Skin epidermis (tissue), 12 donors: ENCODE measurements around the gene STAT6.
"Not testable (repeated sequence)": the region's sequence is repeated elsewhere in the genome, so short reads cannot be mapped to it uniquely, and the experiment has no call there.

Experiments used
- H3K27ac ChIP-seq, 21 experiments: fragments of 200-600 bp; sonication (generic) in 11 of 21; one replicate each; pipeline ENCODE4 v1.5.0; 2020; ENCODE audit warnings: mild to moderate bottlenecking in 3 of 21, inconsistent platforms in 2 of 21, moderate library complexity in 2 of 21
- H3K4me3 ChIP-seq, 7 experiments: fragments of 200-600 bp; sonication (generic) in 2 of 7; one replicate each; pipeline ENCODE4 v1.5.0; 2020; ENCODE audit warnings: inconsistent platforms in 2 of 7, mild to moderate bottlenecking in 2 of 7, moderate library complexity in 1 of 7

STAT6 gene

GRCh38 chr12:57130941-57131340, 19.8 kb upstream of the STAT6 start:
- Histone ChIP-seq H3K4me3 (peak overlapping the region in 4 of 7 experiments; percentile 25 to 82 (median 54)), H3K27ac (peak overlapping the region in 17 of 21 experiments; percentile 16 to 97 (median 89))

GRCh38 chr12:57129889-57130288, 18.7 kb upstream of the STAT6 start:
- peak overlapping the region; percentile 46 to 82 (median 62) for H3K4me3 ChIP-seq
- H3K27ac ChIP-seq, result peak overlapping the region in 20 of 21 experiments; percentile 17 to 97 (median 92)

GRCh38 chr12:57129321-57129842, 18.2 kb upstream of the STAT6 start:
- Histone ChIP-seq H3K27ac (peak overlapping the region; percentile 17 to 97 (median 92)), H3K4me3 (peak overlapping the region; percentile 46 to 82 (median 62))

- Histone ChIP-seq H3K4me3 (peak overlapping the region; percentile 46 to 82 (median 62)), H3K27ac (peak overlapping the region; percentile 17 to 97 (median 92))
Measured at GRCh38 chr12:57128519-57129247, 17.5 kb upstream of the STAT6 start.

GRCh38 chr12:57127726-57128518, 16.8 kb upstream of the STAT6 start, which contains the start of gene LRP1:
LRP1 (plus strand) TSS chr12:57128483; CDS start chr12:57128965, 482 bp downstream.
- H3K27ac ChIP-seq, result peak within 1 kb of the TSS; percentile 69 to 97 (median 92)
- peak within 1 kb of the TSS; percentile 46 to 82 (median 62) for H3K4me3 ChIP-seq

GRCh38 chr12:57127101-57127725, 16.1 kb upstream of the STAT6 start:
- Histone ChIP-seq H3K4me3 (peak overlapping the region; percentile 46 to 82 (median 62)), H3K27ac (peak overlapping the region; percentile 69 to 97 (median 92))

GRCh38 chr12:57126561-57126960, 15.4 kb upstream of the STAT6 start:
- Histone ChIP-seq H3K27ac (peak overlapping the region in 17 of 21 experiments; percentile 82 to 97 (median 93)), H3K4me3 (no peak overlapping the region)

GRCh38 chr12:57126061-57126460, 14.9 kb upstream of the STAT6 start:
- Histone ChIP-seq H3K27ac (peak overlapping the region in 3 of 21 experiments; percentile 92 to 95 (median 93)), H3K4me3 (no peak overlapping the region)

- H3K4me3 ChIP-seq, result no peak overlapping the region
- no peak overlapping the region for H3K27ac ChIP-seq
Measured at GRCh38 chr12:57124261-57124877, 13.2 kb upstream of the STAT6 start.

- Histone ChIP-seq H3K4me3 (no peak overlapping the region), H3K27ac (no peak overlapping the region)
Measured at GRCh38 chr12:57123813-57124212, 12.7 kb upstream of the STAT6 start.

GRCh38 chr12:57120718-57121117, 9.6 kb upstream of the STAT6 start:
- not testable (repeated sequence) for H3K27ac ChIP-seq

GRCh38 chr12:57119294-57120085, 8.3 kb upstream of the STAT6 start:
- peak overlapping the region in 6 of 21 experiments; percentile 6 to 73 (median 36) for H3K27ac ChIP-seq
- no peak overlapping the region for H3K4me3 ChIP-seq

More at GRCh38 chr12:57120718-57121117, 9.6 kb upstream of the STAT6 start:
- not testable (repeated sequence) for H3K4me3 ChIP-seq

GRCh38 chr12:57118711-57119271, 7.6 kb upstream of the STAT6 start:
- peak overlapping the region in 8 of 21 experiments; percentile 6 to 73 (median 26) for H3K27ac ChIP-seq
- H3K4me3 ChIP-seq, result no peak overlapping the region

GRCh38 chr12:57116580-57117281, 5.6 kb upstream of the STAT6 start:
- H3K27ac ChIP-seq, result no peak overlapping the region

GRCh38 chr12:57112492-57113294, 1.5 kb upstream of the STAT6 start:
- peak overlapping the region in 6 of 7 experiments; percentile 47 to 69 (median 58) for H3K4me3 ChIP-seq
- H3K27ac ChIP-seq, result peak overlapping the region in 20 of 21 experiments; percentile 93 to 100 (median 98)

More at GRCh38 chr12:57116580-57117281, 5.6 kb upstream of the STAT6 start:
- no peak overlapping the region for H3K4me3 ChIP-seq
